ENCODE results near the gene SLC17A2.
"Not testable (repeated sequence)": the region's sequence is repeated elsewhere in the genome, so short reads cannot be mapped to it uniquely, and the experiment has no call there.

The SLC17A2 gene

DNA sequence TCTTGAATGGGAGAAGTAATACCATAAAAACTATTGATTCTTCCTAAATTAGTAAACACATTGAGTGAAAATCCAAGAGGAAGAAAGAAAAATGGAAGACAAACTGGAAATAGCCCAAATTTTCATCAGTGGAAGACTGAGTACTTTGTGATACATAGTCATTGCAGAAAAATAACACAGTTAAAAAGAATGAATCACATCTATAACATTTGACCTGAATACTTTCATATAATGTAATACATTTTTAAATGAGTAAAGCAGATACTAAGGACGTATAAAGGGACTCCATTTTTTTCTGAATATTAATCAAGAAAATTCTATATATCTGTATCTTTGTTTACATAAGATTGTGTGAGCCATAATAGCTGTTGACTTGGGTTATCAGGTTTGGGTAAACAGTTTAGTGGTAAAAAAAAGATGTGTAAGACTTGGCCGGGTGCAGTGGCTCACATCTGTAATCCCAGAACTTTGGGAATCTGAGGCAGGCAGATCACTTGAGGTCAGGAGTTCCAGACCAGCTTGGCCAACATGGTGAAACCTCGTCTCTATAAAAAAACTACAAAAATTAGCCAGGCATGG is 4.3 kb upstream of the SLC17A2 start:
- Histone ChIP-seq H3K27me3 (no peaks in the 10 kb centered on the region), H3K36me3 (no peaks in the 10 kb centered on the region), H3K4me1 (no peaks in the 10 kb centered on the region), H3K9me3 (no peaks in the 10 kb centered on the region), H3K4me3 (no peak overlapping the region), H3K27ac (no peak overlapping the region)
- intact Hi-C loops (cut with DNase I; ENCODE audit: low total_unique reads): no loop called here
- no peak for DNase-seq
- TF ChIP-seq, protein P1, sequence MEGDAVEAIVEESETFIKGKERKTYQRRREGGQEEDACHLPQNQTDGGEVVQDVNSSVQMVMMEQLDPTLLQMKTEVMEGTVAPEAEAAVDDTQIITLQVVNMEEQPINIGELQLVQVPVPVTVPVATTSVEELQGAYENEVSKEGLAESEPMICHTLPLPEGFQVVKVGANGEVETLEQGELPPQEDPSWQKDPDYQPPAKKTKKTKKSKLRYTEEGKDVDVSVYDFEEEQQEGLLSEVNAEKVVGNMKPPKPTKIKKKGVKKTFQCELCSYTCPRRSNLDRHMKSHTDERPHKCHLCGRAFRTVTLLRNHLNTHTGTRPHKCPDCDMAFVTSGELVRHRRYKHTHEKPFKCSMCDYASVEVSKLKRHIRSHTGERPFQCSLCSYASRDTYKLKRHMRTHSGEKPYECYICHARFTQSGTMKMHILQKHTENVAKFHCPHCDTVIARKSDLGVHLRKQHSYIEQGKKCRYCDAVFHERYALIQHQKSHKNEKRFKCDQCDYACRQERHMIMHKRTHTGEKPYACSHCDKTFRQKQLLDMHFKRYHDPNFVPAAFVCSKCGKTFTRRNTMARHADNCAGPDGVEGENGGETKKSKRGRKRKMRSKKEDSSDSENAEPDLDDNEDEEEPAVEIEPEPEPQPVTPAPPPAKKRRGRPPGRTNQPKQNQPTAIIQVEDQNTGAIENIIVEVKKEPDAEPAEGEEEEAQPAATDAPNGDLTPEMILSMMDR (IDR thresholded peaks at IDR 0.05): no peak

DNA sequence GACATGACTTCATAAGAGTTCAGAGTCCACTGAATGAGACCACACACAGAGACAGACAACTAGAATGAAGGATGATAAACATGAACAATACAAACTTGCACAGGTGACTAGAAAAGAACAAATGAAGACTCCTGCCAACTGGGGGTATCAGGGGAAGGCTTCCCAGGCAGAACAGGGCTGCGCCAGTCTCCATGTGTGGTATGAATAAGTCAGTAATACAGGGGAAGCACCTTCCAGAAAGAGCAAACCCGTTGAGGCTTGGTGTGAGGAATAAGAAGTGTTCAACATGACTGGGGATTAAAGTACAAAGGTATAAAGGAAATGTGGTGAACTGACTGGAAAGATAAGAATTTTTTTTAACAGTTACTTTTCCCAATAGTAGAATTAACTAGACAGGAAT is 3.7 kb upstream of the SLC17A2 start:
- intact Hi-C loops (cut with DNase I; ENCODE audit: low total_unique reads): no loop called here
- H3K4me3 ChIP-seq: no peak overlapping the region
- no peaks in the 10 kb centered on the region for H3K36me3 ChIP-seq
- no peaks in the 10 kb centered on the region for H3K9me3 ChIP-seq
- TF ChIP-seq, protein P1 (IDR thresholded peaks at IDR 0.05): no peak
- no peaks in the 10 kb centered on the region for H3K27me3 ChIP-seq
- H3K4me1 ChIP-seq: no peaks in the 10 kb centered on the region
- DNase-seq: no peak
- no peak overlapping the region for H3K27ac ChIP-seq

DNA sequence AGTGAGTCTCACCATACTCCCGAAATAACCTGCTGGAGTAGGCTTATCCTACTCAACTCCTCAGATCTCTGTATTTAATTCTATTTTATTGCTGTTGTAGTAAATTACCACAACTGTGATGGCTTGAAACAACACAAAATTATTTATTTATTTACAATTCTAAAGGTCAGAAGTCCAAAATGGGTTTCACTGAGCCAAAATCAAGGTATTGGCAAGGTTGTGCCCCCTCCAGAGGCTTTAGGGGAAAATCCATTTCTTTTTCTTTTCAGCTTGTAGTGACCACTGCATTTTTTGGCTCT is 869 bp upstream of the SLC17A2 start:
- Histone ChIP-seq H3K27me3 (no peaks in the 10 kb centered on the region), H3K9me3 (no peaks in the 10 kb centered on the region), H3K4me1 (no peaks in the 10 kb centered on the region), H3K27ac (no peak overlapping the region), H3K36me3 (no peaks in the 10 kb centered on the region), H3K4me3 (no peak overlapping the region)
- intact Hi-C loops (cut with DNase I; ENCODE audit: low total_unique reads): no loop called here
- TF ChIP-seq, protein P1 (IDR thresholded peaks at IDR 0.05): no peak
- no peak for DNase-seq

DNA sequence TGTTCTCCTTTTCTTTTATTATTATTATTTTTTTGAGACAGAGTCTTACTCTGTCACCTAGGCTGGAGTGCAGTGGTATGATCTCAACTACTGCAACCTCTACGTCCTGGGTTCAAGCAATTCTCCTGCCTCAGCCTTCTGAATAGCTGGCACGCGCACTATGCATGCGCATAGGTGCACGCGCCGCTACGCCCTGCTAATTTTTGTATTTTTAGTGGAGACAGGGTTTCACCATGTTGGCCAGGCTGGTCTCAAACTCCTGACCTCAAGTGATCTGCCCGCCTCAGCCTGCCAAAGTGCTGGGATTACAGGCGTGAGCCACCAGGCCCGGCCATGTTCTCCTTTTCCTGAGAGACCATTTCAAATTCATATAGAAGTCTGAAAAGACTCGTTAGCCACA is 706 bp downstream of the SLC17A2 start:
- H3K27ac ChIP-seq; DNase-seq; H3K36me3 ChIP-seq; intact Hi-C loops (cut with DNase I; ENCODE audit: low total_unique reads); H3K4me1 ChIP-seq; H3K27me3 ChIP-seq; H3K9me3 ChIP-seq; H3K4me3 ChIP-seq: not testable (repeated sequence)

DNA sequence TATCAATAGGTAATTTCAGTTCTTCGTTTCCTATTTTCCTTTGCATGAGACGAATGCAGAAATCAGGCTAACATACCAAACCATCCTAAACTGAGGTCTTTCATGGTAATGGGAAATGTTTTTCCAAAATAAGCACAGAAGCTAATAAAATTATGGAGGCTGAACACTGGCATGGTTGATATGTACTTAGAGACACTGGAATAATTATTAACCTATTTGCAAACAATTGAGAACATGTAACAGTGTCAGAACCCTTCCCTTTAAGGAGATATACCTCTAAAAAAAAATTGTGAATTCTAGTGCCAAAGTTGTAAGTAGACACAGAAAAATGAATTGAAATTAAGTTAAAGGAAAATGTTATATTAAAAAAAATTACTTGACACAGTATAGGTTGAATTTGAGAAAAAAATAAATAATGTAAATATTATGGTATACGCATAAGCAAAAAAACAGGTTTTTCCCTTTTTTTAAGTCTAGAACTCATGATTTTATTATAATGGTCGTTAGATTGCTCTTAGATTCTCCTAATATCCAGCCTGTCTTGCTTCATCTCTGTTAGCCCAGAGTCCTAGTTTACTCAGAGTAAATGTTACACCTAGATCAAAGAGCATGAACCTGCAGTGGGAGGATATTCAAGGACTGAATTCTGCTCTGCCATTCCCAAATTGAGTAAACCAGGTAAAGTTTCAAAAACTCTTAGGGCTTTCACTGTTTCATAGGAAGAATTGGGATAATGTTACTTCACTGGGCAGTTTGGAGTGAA is 1.7 kb downstream of the SLC17A2 start:
- no peaks in the 10 kb centered on the region for H3K36me3 ChIP-seq
- TF ChIP-seq, protein P1 (IDR thresholded peaks at IDR 0.05): no peak
- DNase-seq: no peak
- no peaks in the 10 kb centered on the region for H3K4me1 ChIP-seq
- no peak overlapping the region for H3K4me3 ChIP-seq
- intact Hi-C loops (cut with DNase I; ENCODE audit: low total_unique reads): no loop called here
- no peaks in the 10 kb centered on the region for H3K27me3 ChIP-seq
- H3K9me3 ChIP-seq: no peaks in the 10 kb centered on the region
- H3K27ac ChIP-seq: no peak overlapping the region

DNA sequence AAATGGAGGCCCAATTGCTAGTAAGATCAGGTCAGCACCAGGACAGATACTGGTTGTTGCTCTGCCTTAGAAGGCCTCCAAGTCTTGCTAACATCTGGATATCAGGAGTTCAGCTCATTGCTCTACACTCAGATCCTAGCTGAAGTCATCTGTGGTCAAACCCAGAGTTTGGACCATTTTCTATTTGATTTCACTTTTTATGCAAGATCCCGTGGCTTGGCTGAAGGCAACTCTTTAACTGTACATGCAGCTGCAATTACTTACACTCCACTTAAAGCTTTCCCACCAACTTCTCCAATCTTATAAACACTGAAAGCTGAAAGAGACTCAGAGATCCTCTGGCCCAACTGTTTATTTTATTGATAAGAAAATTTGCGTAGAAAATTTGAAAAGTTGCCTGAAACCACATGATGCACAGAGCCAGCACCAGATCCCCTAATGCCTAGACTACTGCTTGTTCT is 2.7 kb downstream of the SLC17A2 start:
- H3K27ac ChIP-seq: no peak overlapping the region
- no peak for DNase-seq
- no peaks in the 10 kb centered on the region for H3K27me3 ChIP-seq
- no peak overlapping the region for H3K4me3 ChIP-seq
- H3K36me3 ChIP-seq: no peaks in the 10 kb centered on the region
- H3K9me3 ChIP-seq: no peaks in the 10 kb centered on the region
- intact Hi-C loops (cut with DNase I; ENCODE audit: low total_unique reads): no loop called here
- TF ChIP-seq, protein P1 (IDR thresholded peaks at IDR 0.05): no peak
- no peaks in the 10 kb centered on the region for H3K4me1 ChIP-seq

All from tibial artery (tissue), 4 donors.